Measurements from ENCODE around the gene PTH1R.

PTH1R gene

DNA sequence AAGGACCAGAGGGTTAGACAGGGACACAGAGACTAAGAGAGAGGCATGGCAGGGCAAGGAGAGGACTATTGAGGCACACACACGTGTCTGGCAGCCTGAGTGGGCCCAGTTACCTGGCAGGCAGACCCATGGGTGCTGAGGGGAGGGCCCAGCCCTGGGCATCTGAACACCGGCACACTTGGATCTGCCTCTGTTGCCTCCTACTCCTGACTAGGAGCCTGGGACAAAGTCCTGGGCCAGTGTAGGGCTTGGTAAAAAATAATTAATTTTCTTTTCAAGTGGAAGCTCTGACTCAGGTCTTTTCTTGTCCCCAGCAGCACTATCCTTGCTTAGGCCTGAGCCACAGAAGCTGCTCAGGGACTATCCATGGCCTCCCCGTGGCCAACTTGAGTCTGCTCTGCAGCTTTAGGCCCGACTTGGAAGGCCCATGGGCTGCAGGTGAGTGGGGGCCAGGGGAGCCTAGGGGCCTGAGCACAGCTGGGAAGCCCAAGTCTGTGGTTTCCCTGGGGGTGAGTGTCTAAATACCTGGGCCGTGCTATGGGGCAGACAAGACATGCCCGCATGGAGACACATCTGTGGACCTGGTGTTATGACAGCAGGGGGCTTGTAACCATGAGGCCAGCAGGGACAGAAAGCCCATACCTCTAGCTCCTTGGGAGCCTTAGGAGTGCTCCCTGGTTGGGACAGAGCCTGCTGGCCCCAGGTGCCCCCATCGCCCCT lies at the start of gene PTH1R:
Gene PTH1R, plus strand, starts transcription at position 316 of the 720 bp plus-strand sequence. CDS start 5,839 bp downstream, outside the sequence.
- no peak for FAIRE-seq

- no peak for FAIRE-seq
Observed at GRCh38 chr3:46829699-46830208, 47.8 kb upstream of the PTH1R start.

DNA sequence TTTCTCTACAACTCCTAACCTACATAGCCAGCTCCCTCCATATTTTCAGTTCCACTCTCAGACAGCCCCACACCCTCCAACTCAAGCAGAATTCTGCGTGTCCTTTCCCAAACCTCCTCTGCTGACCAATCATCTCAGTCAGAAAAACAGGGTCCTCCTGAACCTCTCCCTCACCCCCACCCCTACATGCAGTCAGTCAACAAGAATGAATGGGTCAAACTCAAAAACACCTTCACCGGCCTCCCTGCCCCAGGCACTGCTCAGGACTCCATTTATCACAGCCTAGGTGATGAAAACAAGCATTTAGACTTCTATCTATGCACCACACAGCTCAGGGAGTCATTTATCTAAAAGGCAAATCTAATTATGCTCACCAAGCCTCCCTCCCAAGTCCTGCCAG lies 46.7 kb upstream of the PTH1R start:
- FAIRE-seq, result no peak

- no peak for FAIRE-seq
Observed at GRCh38 chr3:46831316-46831715, 46.2 kb upstream of the PTH1R start.

DNA sequence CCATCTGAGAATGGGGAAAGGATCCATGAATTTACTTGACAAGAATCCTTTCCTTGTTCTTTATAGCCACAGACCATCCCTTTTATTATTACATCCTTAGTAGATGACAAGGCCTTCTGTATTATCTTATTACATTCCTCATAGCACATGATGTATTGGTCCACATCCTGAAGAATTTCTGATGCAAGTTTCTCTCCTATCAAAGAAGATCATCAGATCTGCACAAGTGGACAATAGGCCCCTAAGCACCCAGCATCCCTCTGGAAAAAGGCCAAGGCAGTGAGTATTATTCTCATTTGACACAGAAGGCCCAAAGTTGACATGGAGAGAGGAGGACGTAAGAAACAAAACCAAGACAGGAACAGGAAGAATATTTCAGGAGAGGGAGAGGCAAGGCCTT lies 45.7 kb upstream of the PTH1R start:
- FAIRE-seq, result no peak

GRCh38 chr3:46833346-46834300 lies 43.9 kb upstream of the PTH1R start:
- no peak for FAIRE-seq

GRCh38 chr3:46835054-46835453 lies 42.5 kb upstream of the PTH1R start:
- no peak for FAIRE-seq

DNA sequence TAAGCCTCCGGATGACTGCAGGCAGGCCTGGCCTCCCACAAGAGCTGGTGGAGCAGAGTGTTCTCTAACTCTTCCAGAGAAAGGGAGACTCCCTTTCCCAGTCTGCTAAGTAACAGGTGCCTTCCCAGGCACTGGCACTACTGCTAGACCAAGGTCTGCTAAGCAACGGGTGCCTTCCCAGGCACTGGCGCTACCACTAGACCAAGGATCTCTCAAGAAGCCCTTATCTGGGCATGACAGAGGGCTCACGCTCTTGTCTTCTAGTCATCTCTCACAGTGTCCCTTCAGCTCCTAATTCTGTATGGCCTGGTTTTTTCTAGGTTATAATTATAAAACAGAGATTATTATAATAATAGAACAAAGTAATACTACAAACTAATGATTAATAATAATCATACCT lies 42.0 kb upstream of the PTH1R start:
- FAIRE-seq, result no peak

DNA sequence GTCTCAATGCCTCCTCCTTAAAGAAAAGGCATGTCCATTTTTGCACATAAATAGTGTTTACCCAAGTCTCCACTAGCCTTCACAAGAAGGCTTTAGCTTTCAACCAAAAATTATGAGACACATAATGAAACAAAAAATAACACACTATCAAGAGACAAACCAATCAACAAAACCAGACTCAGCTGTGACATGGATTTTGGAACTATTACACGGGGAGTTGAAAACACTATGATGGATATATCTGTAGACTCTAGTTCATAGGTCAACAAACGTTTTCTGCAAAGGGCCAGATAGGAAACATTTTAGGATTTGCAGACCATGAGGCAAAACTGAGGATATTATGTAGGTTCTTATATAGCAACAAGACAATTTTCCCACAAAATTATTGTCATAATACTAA lies 39.2 kb upstream of the PTH1R start:
- no peak for FAIRE-seq

- no peak for FAIRE-seq
Observed at GRCh38 chr3:46840491-46840890, 37.0 kb upstream of the PTH1R start.

GRCh38 chr3:46843508-46843907 lies 34.0 kb upstream of the PTH1R start:
- FAIRE-seq, result no peak

DNA sequence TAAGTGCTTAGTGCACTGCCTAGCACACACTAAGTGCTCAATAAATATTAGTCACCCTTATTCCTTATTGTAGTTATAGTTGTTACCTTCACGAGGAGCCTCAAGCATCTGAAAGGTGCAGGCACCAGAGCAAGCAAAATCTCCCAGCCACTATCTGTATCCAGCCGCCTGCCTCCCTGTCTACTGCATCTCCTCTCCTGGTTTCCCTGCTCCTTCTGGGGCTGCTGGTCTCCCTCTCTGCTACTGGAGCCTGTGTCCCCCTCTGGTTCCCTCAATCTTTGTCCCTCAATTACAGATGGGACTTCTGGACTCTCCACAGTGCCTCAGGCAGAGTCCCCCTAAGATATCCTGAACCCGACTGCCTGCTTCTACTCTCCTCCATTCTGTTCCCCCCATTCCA lies 33.1 kb upstream of the PTH1R start:
- no peak for FAIRE-seq

DNA sequence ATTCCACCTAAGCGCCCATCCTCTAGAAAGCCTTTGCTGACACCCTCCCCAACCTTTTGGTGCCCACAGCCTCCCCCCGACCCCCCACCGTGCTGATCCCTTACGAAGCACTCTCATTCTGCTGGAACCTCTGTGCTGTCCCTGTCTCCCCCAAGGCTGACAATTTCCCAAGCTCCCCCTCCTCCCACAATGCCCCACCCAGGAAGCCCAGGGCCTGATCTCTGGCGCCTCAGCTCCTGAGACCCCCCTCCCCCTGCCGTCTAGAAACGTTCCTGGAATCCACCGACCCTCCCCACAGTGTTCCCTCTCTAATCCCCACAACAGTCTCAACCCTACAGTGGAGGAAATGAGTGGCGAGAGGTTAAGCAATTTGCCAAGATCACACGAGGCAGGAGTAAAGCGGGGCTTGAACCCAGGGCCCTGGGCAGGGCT lies 32.6 kb upstream of the PTH1R start:
- no peak for FAIRE-seq

- FAIRE-seq, result no peak
Observed at GRCh38 chr3:46845397-46845859, 32.1 kb upstream of the PTH1R start.

DNA sequence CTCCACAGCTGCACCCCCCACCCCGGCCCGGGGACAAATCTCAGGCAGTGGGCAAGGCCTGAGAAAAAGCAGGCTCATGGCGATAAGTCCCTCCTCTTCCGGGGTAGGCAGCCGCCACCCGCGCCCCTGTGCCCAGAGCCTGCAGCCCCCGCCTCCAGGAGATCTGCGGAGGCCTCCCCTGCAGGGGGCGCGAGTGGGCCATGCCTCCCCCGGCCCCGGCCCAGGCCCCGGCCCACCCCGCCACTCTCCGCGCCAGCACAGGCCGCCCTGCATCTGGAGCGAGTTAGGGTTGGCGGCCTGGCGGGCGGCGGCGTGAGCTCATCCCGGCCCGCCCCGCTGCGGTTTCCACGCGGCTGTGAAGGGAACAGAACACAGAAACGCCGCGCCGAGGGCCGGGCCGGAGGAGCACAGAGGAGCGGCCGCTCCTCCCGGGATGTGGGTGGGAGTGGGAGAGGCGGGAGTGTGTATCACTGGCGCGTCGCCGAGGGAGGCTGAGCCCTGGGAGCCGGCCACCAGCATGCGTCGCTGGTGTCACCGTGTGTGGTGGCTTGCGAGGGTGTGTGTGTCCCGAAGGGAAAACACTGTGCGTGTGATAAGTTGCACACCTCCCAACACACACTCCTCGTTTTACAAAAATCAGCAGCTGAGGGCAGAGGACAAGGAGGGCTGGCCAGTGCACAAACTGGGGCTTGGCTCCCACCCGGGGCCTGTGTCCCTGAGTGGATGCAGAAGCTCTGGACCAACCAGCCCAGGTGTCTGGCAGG lies 31.5 kb upstream of the PTH1R start:
- no peak for FAIRE-seq

DNA sequence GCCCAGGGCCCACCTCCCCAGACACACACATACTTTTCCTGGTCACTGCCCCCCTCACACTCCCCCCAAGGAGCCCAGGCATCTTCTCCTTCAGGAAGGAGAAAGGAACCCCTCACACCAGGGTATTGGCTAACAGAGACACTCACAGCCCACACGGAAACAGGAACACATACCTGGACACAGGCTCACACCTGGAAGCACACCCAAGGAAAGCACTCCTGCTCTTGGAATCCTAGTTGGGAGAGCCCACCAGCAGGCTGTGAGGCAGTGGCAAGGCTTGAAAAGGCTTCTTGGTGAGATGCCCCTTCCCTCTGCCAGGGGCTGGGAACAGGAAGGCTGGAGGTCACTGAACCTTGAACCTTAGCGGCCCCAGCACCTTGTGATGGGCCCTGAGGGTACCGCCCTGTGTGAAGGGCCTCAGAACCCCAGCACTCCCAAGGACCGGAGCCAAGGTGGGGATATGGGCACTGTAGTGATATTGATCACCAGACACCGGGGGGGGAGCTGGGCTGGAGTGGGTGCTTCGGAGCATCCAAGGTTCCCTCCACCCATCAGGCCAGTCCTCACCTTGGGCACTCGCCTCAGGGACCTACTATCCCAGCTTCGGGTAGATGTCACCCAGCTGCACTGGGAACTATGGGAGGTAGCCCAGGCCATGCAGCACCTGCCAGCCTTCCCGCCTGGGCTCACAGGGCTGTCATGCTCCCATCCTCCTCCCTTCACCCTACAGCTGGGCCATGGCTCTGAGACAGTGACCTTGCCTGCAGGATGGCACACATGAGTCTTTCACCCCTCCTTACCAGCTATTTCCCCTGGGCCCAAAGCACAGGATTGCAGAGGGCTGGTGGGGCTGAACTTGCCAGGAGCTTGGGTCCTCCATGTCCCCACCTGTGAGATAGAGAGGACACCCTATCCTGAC lies 30.6 kb upstream of the PTH1R start:
- FAIRE-seq, result no peak

GRCh38 chr3:46847744-46848143 lies 29.8 kb upstream of the PTH1R start:
- no peak for FAIRE-seq

DNA sequence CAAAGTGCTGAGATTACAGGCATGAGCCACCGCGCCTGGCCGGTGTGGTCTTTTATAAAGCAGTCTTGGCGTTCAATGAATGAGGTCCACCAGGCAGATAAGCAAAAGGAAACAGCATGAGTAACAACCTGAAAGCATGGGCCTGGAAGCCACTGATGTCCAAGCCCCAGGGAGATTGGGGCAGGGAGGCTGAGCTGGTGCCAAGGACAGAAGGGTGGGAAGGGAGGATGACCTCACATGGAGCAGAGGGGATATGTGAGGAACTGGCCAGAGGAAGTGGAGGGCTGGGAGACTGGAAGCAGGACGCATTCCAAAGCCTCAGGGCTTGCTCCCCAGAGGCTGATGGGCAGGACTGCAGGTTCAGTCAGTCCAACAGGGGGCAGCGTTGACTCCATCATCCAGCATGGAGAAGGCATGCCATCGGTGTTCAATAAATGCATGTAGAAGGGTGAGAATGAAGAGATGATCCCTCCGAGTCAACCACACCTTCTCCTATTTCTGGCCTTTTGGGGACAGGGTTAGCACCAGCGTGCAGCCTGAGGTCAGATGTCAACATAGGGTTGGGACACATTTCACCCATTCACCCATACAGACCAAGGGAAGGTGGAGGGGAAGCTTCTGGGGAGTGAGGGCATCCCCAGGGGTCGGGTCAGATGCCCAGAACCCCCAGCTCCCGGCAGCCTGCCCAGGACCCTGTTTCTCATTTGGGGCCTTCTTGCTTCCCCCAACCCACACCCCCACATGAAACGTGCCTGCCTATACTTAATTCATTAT lies 29.1 kb upstream of the PTH1R start:
- FAIRE-seq, result no peak

- no peak for FAIRE-seq
Observed at GRCh38 chr3:46849045-46849631, 28.4 kb upstream of the PTH1R start.

DNA sequence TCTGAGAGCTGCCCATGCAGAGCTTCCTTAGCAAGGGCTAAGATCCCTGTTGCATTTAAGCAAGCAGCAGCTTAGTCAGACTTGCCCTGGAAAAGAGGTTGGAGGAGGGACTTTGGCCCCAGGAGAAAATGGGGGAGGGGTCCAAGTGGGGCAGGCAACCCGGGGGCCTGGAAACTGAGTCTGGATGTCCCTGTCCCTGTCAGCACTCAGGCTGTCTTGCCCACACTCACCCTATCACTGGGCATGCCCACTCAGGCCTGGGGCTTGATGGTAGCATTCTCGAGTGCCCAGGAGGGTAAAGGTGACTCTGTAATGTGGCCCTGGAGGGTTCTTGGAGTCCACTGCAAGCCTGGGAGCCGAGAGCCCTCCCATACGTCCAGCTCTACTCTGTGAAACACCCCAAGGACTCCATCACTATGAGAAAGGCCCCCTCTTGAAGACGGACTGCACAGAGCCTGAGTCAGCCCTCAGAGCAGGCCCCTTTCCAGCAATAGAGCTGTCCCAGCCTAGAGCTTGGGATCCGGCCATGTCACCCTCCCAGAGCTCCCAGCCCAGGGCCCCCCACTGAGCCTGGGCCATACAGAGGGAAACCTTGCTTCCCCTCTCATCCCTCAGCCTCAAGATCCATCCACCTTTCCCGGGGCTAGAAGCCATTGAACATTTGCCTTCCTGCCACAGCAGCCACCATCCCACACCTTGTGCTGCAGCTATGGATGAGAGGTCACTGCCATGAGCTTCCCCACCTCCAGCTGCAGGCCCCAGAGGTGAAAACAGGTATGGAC lies 27.6 kb upstream of the PTH1R start:
- no peak for FAIRE-seq
